HG02970 (cell line): Measurements from ENCODE around the gene EGFR.

Experiments
- ATAC-seq: cut with Tn5 transposase; IDR thresholded peaks from one replicate; pipeline ENCODE4 v1.9.1; 2021; ENCODE audit warnings: mild to moderate bottlenecking, moderate library complexity, moderate number of reproducible peaks; ENCODE audit not compliant: unreplicated experiment, low FRiP score

The EGFR gene

GRCh38 chr7:55073976-55074528, 55.2 kb downstream of the EGFR start:
- peak; percentile 95 for ATAC-seq

- no peak for ATAC-seq
Measured at GRCh38 chr7:55075464-55076021, 56.7 kb downstream of the EGFR start.

- ATAC-seq, result no peak
Measured at GRCh38 chr7:55077561-55078410, 59.0 kb downstream of the EGFR start.

GRCh38 chr7:55078465-55079372, 59.9 kb downstream of the EGFR start:
- no peak for ATAC-seq

- ATAC-seq, result no peak
Measured at GRCh38 chr7:55080000-55080623, 61.3 kb downstream of the EGFR start.

GRCh38 chr7:55081068-55081467, 62.3 kb downstream of the EGFR start:
- ATAC-seq, result no peak

GRCh38 chr7:55081472-55082227, 62.8 kb downstream of the EGFR start:
- ATAC-seq, result no peak

GRCh38 chr7:55082228-55082603, 63.4 kb downstream of the EGFR start:
- no peak for ATAC-seq

GRCh38 chr7:55083206-55083605, 64.4 kb downstream of the EGFR start:
- ATAC-seq, result no peak

GRCh38 chr7:55084307-55084706, 65.5 kb downstream of the EGFR start:
- ATAC-seq, result no peak

GRCh38 chr7:55085511-55086412, 66.9 kb downstream of the EGFR start:
- peak; percentile 17 for ATAC-seq

- peak; percentile 61 for ATAC-seq
Measured at GRCh38 chr7:55086413-55087201, 67.8 kb downstream of the EGFR start.

GRCh38 chr7:55087521-55087961, 68.7 kb downstream of the EGFR start:
- no peak for ATAC-seq

- no peak for ATAC-seq
Measured at GRCh38 chr7:55088107-55088506, 69.3 kb downstream of the EGFR start.

GRCh38 chr7:55088620-55089019, 69.8 kb downstream of the EGFR start:
- ATAC-seq, result no peak

- no peak for ATAC-seq
Measured at GRCh38 chr7:55092186-55092974, 73.6 kb downstream of the EGFR start.

- no peak for ATAC-seq
Measured at GRCh38 chr7:55092975-55093373, 74.2 kb downstream of the EGFR start.
